GM20431 (cell line): ENCODE results near the gene TCTN1.

Experiments used
- in situ Hi-C: fragments of 300-500 bp; cut with MseI, MboI; formaldehyde crosslinking; loops from one replicate; pipeline ENCODE4 v1.15.0; 2020; ENCODE audit warnings: low sequenced_read_pairs; ENCODE audit not compliant: unreplicated experiment

TCTN1 gene

GRCh38 chr12:110669193-110669502 is 55.2 kb downstream of the TCTN1 start:
- in situ Hi-C loops: no loop called here

- in situ Hi-C loops: no loop called here
Observed at GRCh38 chr12:110670161-110670701, 56.3 kb downstream of the TCTN1 start.

GRCh38 chr12:110676171-110676570 is 62.2 kb downstream of the TCTN1 start:
- in situ Hi-C loops: no loop called here

GRCh38 chr12:110677206-110677911 is 63.4 kb downstream of the TCTN1 start:
- in situ Hi-C loops: no loop called here

- in situ Hi-C loops: no loop called here
Observed at GRCh38 chr12:110677982-110678381, 64.1 kb downstream of the TCTN1 start.

- in situ Hi-C loops: no loop called here
Observed at GRCh38 chr12:110679201-110679600, 65.3 kb downstream of the TCTN1 start.

- in situ Hi-C loops: no loop called here
Observed at GRCh38 chr12:110680032-110680431, 66.1 kb downstream of the TCTN1 start.

- in situ Hi-C loops: no loop called here
Observed at GRCh38 chr12:110683888-110684287, 70.0 kb downstream of the TCTN1 start.

- in situ Hi-C loops: no loop called here
Observed at GRCh38 chr12:110684312-110684836, 70.4 kb downstream of the TCTN1 start.

GRCh38 chr12:110686294-110686903 is 72.5 kb downstream of the TCTN1 start:
- in situ Hi-C loops: no loop called here

GRCh38 chr12:110687396-110688169 is 73.7 kb downstream of the TCTN1 start:
- in situ Hi-C loops: no loop called here

- in situ Hi-C loops: no loop called here
Observed at GRCh38 chr12:110688446-110689280, 74.7 kb downstream of the TCTN1 start, which contains the start of gene HVCN1. TSS of gene HVCN1 (minus strand) at chr12:110689115. CDS start at chr12:110683245, 5,870 bp downstream.

GRCh38 chr12:110689281-110690126 is 75.6 kb downstream of the TCTN1 start:
- in situ Hi-C loops: no loop called here

GRCh38 chr12:110690127-110690430 is 76.2 kb downstream of the TCTN1 start:
- in situ Hi-C loops: no loop called here

GRCh38 chr12:110693731-110694130 is 79.8 kb downstream of the TCTN1 start:
- in situ Hi-C loops: no loop called here

GRCh38 chr12:110694330-110694901 is 80.5 kb downstream of the TCTN1 start:
- in situ Hi-C loops: no loop called here

- in situ Hi-C loops: no loop called here
Observed at GRCh38 chr12:110696283-110696682, 82.4 kb downstream of the TCTN1 start.

- in situ Hi-C loops: no loop called here
Observed at GRCh38 chr12:110697236-110697635, 83.3 kb downstream of the TCTN1 start.
